ENCODE data around the gene SALL2.

Gene SALL2

DNA sequence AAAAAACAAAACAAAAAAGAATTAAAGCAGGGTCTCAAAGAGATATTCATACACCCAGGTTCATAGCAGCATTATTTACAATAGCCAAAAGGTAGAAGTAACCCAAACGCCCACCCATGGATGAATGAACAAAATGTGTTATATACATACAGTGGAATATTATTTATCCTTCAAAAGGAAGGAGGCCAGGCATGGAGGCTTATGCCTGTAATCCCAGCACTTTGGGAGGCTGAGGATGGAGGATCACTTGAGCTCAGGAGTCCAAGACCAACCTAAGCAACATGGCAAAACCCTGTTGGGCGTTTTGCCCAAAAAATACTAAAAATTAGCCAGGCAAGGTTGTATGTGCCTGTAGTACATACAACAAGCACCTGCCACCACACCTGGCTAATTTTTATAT lies 19.6 kb downstream of the SALL2 start:
- Histone ChIP-seq H3K27me3 (ENCODE audit: control insufficient read depth, insufficient read depth, low read length) (no peaks in the 10 kb centered on the region), H3K4me1 (ENCODE audit: control insufficient read depth, insufficient read depth, low read length) (peaks cover 11% of the 10 kb centered on the region), H3K4me3 (ENCODE audit: low read depth, low read length) (no peak overlapping the region), H3K9ac (ENCODE audit: low read depth, low read length) (no peak overlapping the region), H3K9me3 (ENCODE audit: control insufficient read depth, insufficient read depth, low read length) (no peaks in the 10 kb centered on the region), H3K36me3 (ENCODE audit: control insufficient read depth, insufficient read depth, low read length) (peaks cover 64% of the 10 kb centered on the region), H3K27ac (ENCODE audit: low read depth, low read length) (no peak overlapping the region)

DNA sequence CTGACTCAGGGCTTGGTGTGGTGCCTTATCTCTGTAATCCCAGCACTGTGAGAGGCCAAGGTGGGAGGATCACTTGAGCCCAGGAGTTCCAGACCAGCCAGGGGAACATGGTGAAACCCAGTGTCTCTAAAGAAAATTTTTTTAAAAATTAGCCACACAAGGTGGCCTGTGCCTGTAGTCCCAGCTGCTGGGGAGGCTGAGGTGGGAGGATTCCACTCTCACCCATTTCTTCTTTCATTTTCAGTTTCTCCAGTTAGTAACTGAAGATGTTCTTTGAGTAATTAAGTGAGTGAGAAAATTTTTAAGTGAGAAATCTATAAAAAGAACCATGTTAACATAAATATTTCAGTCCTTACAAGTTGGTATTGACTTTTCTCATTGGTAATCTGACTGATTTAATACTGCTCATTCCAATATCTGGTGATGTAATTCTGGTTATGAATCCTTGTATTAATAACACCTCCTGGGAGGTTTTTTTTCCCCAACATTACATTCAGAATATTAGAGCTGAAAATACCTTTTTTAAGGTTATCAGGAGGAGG lies 21.1 kb downstream of the SALL2 start:
- Histone ChIP-seq H3K27me3 (ENCODE audit: control insufficient read depth, insufficient read depth, low read length) (no peaks in the 10 kb centered on the region), H3K27ac (ENCODE audit: low read depth, low read length) (no peak overlapping the region), H3K4me3 (ENCODE audit: low read depth, low read length) (no peak overlapping the region), H3K36me3 (ENCODE audit: control insufficient read depth, insufficient read depth, low read length) (peaks cover 79% of the 10 kb centered on the region), H3K9me3 (ENCODE audit: control insufficient read depth, insufficient read depth, low read length) (no peaks in the 10 kb centered on the region), H3K9ac (ENCODE audit: low read depth, low read length) (no peak overlapping the region), H3K4me1 (ENCODE audit: control insufficient read depth, insufficient read depth, low read length) (peaks cover 10% of the 10 kb centered on the region)

DNA sequence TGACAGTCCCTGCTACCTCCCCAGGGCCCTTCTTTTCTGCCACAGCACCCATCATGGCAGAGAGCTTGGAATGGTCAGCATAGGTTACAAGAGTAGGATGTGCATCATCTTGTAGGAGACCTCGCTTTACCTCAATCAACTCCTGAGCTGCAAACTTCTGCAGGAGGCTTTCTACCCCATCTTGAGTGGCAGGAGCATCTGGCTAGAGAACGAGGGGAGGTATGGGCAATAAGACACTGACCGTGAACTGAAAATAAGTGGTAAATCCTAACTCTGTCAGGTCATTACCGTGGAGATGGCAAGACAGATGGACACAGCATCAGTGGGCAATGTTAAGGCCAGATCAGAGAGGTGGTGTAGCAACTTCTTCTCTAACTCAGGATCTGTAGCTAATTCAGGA lies 22.8 kb downstream of the SALL2 start:
- H3K27me3 ChIP-seq (ENCODE audit: control insufficient read depth, insufficient read depth, low read length): no peaks in the 10 kb centered on the region
- peaks cover 12% of the 10 kb centered on the region for H3K4me1 ChIP-seq (ENCODE audit: control insufficient read depth, insufficient read depth, low read length)
- no peak overlapping the region for H3K27ac ChIP-seq (ENCODE audit: low read depth, low read length)
- H3K4me3 ChIP-seq (ENCODE audit: low read depth, low read length): no peak overlapping the region
- H3K9ac ChIP-seq (ENCODE audit: low read depth, low read length): no peak overlapping the region
- peaks cover 85% of the 10 kb centered on the region for H3K36me3 ChIP-seq (ENCODE audit: control insufficient read depth, insufficient read depth, low read length)
- H3K9me3 ChIP-seq (ENCODE audit: control insufficient read depth, insufficient read depth, low read length): no peaks in the 10 kb centered on the region

DNA sequence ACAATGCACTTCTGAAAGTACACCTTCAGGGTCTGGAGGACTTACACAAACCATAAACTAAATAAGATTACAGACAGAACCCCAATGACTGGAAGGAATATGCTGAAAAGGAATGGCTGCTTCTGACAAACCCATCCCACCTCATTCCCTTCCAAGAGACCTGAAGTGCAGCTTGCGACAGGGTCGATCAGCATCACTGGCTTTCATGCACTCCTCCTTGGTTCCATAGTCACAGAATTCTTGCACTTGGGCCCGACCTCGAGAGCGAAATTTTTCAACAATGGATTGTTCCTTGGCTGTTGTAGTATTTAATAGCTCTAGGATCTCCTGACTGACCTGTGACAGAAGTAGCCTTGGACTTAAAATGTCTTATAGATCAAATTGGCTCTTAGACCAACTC lies 24.6 kb downstream of the SALL2 start:
- no peak overlapping the region for H3K4me3 ChIP-seq (ENCODE audit: low read depth, low read length)
- H3K27ac ChIP-seq (ENCODE audit: low read depth, low read length): no peak overlapping the region
- H3K27me3 ChIP-seq (ENCODE audit: control insufficient read depth, insufficient read depth, low read length): no peaks in the 10 kb centered on the region
- peaks cover 87% of the 10 kb centered on the region for H3K36me3 ChIP-seq (ENCODE audit: control insufficient read depth, insufficient read depth, low read length)
- H3K4me1 ChIP-seq (ENCODE audit: control insufficient read depth, insufficient read depth, low read length): peaks cover 13% of the 10 kb centered on the region
- no peak overlapping the region for H3K9ac ChIP-seq (ENCODE audit: low read depth, low read length)
- no peaks in the 10 kb centered on the region for H3K9me3 ChIP-seq (ENCODE audit: control insufficient read depth, insufficient read depth, low read length)

DNA sequence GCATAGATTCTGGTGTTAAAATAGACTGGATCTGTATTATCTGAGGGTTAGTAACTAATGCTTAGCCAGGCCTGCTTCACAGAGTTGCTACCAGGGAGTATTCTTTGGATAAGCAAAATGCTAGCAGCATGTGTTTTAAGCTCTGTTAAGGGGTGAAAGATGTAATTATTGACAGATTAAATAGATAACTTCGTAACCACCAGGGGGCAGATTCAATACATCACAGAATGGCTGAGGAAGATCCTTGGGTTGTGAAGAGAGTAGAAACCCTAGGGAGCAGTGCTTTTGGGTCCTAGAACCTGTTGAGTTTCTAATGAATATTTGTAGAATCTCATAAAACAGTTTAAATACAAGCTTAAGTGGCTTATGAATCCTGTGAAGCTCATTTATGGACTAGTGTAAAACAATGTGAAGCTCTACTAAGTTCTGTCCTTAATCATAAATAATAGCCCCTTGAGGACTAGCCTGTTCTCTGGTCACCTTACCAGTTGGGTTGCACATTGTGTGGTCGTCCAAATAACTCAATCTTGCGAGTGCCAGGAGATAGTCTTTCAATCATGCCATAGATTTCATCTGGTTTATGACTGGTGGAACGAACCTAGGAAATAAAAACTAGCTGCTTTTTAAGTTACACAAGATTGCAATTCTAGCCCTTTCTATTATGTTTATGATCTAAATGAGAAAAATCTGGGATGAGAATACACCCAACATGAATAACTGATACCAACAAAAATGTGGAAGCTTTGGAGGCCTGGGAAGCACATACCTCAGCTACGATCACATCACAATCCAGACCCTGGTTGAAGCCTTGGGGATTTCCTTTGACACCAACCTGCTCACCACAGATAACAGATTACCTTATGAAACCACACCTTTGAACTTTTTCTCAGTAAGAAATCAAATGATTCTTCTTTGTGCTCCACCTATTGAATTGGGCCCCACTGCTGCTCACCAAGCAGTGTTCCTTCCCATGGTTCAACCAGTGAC lies 27.3 kb downstream of the SALL2 start:
- no peak overlapping the region for H3K4me3 ChIP-seq (ENCODE audit: low read depth, low read length)
- no peaks in the 10 kb centered on the region for H3K9me3 ChIP-seq (ENCODE audit: control insufficient read depth, insufficient read depth, low read length)
- no peak overlapping the region for H3K9ac ChIP-seq (ENCODE audit: low read depth, low read length)
- H3K27ac ChIP-seq (ENCODE audit: low read depth, low read length): peak overlapping the region; percentile 69
- peaks cover 92% of the 10 kb centered on the region for H3K36me3 ChIP-seq (ENCODE audit: control insufficient read depth, insufficient read depth, low read length)
- no peaks in the 10 kb centered on the region for H3K27me3 ChIP-seq (ENCODE audit: control insufficient read depth, insufficient read depth, low read length)
- H3K4me1 ChIP-seq (ENCODE audit: control insufficient read depth, insufficient read depth, low read length): peaks cover 17% of the 10 kb centered on the region

DNA sequence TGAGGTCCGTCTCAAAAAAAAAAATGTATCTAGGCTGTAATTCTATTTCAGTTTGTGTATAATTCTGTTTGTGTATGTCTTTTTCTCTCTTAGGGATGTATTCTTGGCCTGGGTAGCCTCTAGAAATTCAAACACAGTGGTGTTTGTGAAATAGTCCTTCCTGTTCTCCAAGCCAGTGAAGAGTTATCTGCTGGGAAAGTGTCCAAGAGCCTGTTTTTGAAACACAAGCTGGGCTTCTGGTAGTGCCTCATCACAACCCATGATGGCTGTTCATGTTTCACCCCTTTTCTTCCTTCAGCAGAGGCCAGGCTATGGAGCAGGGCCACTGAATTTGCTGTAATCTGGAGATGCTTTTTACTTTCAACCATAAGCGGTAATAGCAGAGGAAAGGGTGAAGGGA lies 29.7 kb downstream of the SALL2 start:
- Histone ChIP-seq H3K9ac (ENCODE audit: low read depth, low read length) (no peak overlapping the region), H3K4me1 (ENCODE audit: control insufficient read depth, insufficient read depth, low read length) (peaks cover 17% of the 10 kb centered on the region), H3K36me3 (ENCODE audit: control insufficient read depth, insufficient read depth, low read length) (peaks cover 88% of the 10 kb centered on the region), H3K27me3 (ENCODE audit: control insufficient read depth, insufficient read depth, low read length) (no peaks in the 10 kb centered on the region), H3K4me3 (ENCODE audit: low read depth, low read length) (no peak overlapping the region), H3K9me3 (ENCODE audit: control insufficient read depth, insufficient read depth, low read length) (no peaks in the 10 kb centered on the region), H3K27ac (ENCODE audit: low read depth, low read length) (no peak overlapping the region)

DNA sequence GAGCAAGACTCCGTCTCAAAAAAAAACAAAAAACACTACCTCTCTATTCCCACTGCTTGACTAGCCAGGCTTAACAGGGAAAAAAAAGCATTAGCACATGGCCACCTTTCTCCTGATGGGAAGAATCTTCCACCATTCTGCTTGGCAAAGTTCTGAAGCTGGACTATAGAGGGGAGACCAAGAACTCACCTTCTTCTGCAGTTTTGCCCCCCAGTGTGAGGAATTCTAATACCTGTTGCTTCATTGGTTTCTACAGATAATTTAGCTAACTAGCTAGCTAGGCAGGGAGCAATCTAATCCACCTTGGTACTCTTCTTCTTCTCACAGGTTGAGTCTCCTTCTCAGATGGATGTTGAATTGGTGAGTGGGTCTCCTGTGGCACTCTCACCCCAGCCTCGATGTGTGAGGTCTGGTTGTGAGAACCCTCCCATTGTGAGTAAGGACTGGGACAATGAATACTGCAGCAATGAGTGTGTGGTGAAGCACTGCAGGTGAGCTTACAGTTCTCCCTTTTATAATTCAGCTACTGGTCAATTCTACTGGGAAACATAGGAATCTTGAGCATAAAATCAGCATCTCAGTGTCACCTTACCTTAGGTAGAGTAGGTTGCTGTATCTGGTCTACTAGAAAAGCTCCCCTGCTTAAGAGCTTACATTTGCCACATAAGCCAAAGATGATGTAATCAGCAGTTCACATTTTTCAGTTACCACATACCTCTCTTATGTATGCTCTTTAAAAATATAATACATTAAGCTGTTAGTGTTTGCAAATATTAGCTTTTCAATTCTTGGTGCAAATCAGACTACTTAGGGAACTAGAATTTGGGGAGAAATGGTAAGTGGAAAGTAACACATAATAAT lies 31.0 kb downstream of the SALL2 start:
- Histone ChIP-seq H3K9me3 (ENCODE audit: control insufficient read depth, insufficient read depth, low read length) (no peaks in the 10 kb centered on the region), H3K27me3 (ENCODE audit: control insufficient read depth, insufficient read depth, low read length) (no peaks in the 10 kb centered on the region), H3K27ac (ENCODE audit: low read depth, low read length) (peak overlapping the region; percentile 52), H3K4me3 (ENCODE audit: low read depth, low read length) (no peak overlapping the region), H3K9ac (ENCODE audit: low read depth, low read length) (no peak overlapping the region), H3K4me1 (ENCODE audit: control insufficient read depth, insufficient read depth, low read length) (peaks cover 17% of the 10 kb centered on the region), H3K36me3 (ENCODE audit: control insufficient read depth, insufficient read depth, low read length) (peaks cover 87% of the 10 kb centered on the region)

DNA sequence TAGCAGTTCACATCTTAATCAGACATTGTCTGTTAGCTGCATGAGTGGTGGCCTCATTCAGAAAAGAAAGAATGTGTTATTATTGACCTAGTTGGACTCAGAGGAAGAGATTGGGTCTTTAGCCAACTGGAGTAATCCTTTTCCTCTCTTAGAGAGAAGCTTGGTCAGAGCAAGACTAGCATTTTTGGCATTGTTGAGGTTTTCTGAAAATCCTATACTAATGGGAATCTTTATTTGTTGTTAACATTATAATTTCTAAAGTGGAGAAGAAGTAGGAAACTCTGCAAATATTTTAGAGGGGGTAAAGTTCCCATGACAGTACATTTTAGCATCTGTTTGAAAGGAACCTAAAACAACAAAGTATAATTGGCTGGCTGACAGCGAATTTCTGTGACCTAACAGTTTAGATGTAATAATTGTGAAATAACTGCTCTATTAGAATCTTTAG lies 39.5 kb downstream of the SALL2 start:
- no peak overlapping the region for H3K4me3 ChIP-seq (ENCODE audit: low read depth, low read length)
- H3K9ac ChIP-seq (ENCODE audit: low read depth, low read length): no peak overlapping the region
- no peaks in the 10 kb centered on the region for H3K4me1 ChIP-seq (ENCODE audit: control insufficient read depth, insufficient read depth, low read length)
- no peaks in the 10 kb centered on the region for H3K27me3 ChIP-seq (ENCODE audit: control insufficient read depth, insufficient read depth, low read length)
- H3K27ac ChIP-seq (ENCODE audit: low read depth, low read length): no peak overlapping the region
- peaks cover 43% of the 10 kb centered on the region for H3K36me3 ChIP-seq (ENCODE audit: control insufficient read depth, insufficient read depth, low read length)
- no peaks in the 10 kb centered on the region for H3K9me3 ChIP-seq (ENCODE audit: control insufficient read depth, insufficient read depth, low read length)

DNA sequence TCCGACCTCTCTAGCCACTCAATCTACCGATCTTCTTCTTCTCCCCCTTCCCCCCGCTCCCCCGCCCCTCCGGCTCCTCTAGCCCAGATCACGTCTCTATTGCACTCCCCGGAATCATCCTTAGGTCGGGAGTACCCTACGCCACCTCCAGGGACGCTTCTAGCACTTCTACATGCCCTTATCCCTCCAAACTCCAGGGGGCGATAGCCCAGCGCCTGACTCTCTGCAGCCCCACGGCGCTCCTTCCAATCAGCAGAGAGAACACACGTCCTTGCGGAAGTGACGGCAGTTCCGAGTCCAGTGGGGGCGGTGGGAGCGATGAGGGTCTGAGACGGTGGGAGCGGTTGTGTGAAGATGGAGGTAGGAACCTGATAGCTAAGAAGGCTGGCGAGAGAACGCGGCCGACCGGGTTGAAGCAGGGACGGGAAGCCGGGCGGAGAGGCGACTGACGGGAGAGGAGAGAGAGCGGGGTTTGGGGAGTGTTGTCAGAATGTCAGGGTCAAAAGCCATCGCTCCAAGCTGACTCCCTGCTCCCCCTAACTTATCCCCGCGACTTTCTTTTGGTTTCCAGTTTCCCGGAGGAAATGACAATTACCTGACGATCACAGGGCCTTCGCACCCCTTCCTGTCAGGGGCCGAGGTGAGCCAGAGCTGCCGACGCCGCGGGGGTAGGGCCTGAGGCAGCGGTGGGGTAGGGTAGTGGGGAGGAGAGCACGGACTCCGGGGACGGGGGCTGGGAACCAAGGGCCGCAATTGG lies 49.0 kb downstream of the SALL2 start, which contains the start of the genes RAB2B and TOX4:
Gene RAB2B (minus strand): TSS at position 35 of the 757 bp plus-strand sequence. CDS start 87 bp downstream, outside the sequence.
Gene TOX4 (plus strand): TSS at position 271 of the 757 bp plus-strand sequence. CDS start 84 bp downstream, at position 355.
- Histone ChIP-seq H3K36me3 (ENCODE audit: control insufficient read depth, insufficient read depth, low read length) (peaks cover 30% of the 10 kb centered on the region), H3K9me3 (ENCODE audit: control insufficient read depth, insufficient read depth, low read length) (no peaks in the 10 kb centered on the region), H3K4me3 (ENCODE audit: low read depth, low read length) (peak within 1 kb of the TSS; percentile 100), H3K27ac (ENCODE audit: low read depth, low read length) (peak within 1 kb of the TSS; percentile 91), H3K27me3 (ENCODE audit: control insufficient read depth, insufficient read depth, low read length) (no peaks in the 10 kb centered on the region), H3K9ac (ENCODE audit: low read depth, low read length) (peak within 1 kb of the TSS; percentile 60), H3K4me1 (ENCODE audit: control insufficient read depth, insufficient read depth, low read length) (peaks cover 7% of the 10 kb centered on the region)

DNA sequence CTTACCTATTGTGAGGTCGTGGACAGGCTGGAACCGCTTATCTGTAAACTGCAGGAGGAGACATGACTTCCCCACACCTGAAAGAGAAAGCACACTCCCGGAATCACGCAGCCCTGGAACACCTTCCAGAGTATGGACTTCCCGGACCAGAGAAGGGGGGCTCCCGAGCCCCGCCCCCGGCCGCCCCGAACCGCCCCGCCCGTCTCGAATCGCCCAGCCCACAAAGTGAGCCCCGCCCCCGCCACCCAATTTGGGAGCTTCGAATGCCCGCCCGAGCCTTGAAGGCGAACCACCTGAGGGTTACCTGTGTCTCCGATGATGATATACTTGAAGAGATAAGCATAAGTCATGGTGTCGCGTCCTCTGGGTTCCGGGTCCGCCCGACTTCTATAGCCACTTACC lies 49.6 kb downstream of the SALL2 start:
- Histone ChIP-seq H3K4me3 (ENCODE audit: low read depth, low read length) (peak overlapping the region; percentile 100), H3K9me3 (ENCODE audit: control insufficient read depth, insufficient read depth, low read length) (no peaks in the 10 kb centered on the region), H3K36me3 (ENCODE audit: control insufficient read depth, insufficient read depth, low read length) (peaks cover 30% of the 10 kb centered on the region), H3K4me1 (ENCODE audit: control insufficient read depth, insufficient read depth, low read length) (peaks cover 7% of the 10 kb centered on the region), H3K9ac (ENCODE audit: low read depth, low read length) (peak overlapping the region; percentile 60), H3K27ac (ENCODE audit: low read depth, low read length) (peak overlapping the region; percentile 91), H3K27me3 (ENCODE audit: control insufficient read depth, insufficient read depth, low read length) (no peaks in the 10 kb centered on the region)

Data from HUES48 (cell line).